Right kidney (tissue), 1 donor: ENCODE measurements around the gene DTHD1.

Source experiments
- DNase-seq: peaks from one replicate; pipeline ENCODE4 v3.0.0-alpha.2; 2016

Gene DTHD1

DNA sequence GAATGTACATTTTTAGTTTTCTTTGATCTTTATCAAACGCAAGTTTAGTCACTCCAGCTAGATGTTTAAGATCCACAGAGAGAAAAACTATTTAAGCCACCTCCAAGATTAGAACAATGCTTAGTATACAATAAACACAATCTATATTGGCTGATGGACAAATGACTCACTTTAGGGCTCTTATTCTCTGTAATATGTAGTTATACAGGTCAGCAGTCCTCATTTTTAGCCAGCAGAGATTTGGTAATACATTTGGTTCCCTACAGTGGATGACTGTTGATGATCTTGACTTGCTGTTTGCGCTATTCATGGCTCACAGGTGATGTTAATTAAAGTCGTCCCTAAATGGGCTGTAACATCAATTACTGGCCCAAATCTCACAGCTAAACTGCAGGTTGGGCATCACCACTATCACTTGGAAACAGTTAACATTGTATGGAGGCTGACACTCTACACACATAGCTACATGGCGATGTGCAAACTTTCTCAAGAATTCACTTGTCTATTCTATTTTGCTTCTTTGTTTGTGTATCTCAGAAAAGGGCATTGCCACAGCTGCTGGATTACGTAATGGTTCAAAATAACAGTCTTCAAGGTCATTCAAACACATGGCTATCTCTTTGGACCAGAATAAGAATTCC, 11.8 kb upstream of the DTHD1 start:
- DNase-seq, result no peak

DNA sequence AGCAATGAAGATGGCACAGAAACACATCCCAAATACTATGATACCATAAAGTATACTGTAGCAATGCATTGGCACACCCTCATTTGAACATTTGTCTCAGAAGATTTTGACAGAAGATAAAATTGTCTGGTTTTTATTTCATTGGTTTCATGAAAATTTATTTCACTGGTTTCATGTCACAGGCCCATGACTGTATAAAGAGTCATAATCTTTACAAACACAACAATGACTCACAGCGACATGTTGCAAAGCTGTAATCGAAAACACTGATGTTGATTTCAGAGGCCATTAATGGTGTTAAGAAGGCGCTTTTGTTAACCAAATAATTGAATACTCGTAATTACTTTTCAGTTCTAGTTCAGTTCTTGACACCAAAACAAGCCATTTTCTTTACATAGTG, 8.1 kb upstream of the DTHD1 start:
- no peak for DNase-seq

DNA sequence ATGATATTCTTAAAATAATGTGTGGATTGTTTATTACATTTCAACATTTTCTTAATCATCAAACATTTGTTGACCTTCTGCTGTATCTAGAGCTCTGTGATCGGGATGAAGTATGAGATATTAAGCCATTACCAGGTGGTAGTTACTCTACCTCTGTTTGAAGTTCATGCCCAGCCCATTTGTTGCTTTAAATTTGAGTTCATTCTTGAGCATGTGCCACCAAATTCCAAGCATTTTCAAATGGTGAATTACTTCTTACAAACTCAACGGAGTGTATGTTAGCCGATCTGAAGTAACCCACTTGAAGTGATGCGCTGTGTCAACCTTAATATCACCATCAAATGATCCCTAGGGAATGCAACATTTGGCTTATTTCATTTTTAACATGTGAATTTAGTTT, 7.3 kb upstream of the DTHD1 start:
- DNase-seq, result no peak

DNA sequence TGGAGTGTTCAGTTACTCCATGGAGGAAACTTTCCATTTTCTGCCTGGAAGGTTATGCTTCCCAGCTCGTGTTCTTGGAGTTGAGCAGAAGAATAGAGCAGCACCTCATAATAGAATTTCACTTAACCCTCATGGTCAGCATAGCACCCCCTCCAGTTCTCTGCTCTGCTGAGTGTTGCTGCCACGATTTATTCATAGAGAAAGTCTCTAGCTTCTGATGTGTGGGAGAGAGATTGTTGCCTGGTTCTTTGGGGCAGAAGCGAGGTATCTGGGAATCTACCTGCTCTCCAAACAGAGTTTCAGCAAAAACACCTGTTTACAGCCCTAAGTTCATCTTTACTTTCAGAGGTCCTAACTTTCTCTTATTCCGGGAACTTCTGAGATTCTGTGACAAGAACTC, 3.9 kb upstream of the DTHD1 start:
- no peak for DNase-seq

DNA sequence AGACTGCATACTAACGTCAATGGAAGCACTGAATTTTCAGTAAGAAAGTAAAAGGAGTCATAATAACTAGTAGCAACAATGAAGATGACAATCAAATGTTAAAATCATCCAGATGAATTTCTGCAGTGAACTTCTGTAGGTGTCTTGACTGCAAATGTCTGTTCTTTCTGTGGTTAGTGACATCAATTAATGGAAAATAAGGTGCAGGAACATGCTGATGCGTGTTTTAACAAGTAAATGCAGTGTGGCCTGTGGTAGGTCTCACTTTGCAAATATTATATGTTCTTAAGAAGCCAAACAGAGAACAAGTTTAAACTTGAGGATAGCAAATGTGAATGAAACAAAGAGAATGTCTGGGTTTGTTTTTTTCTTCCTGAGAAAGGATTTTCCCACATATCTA, 2.6 kb upstream of the DTHD1 start:
- no peak for DNase-seq

DNA sequence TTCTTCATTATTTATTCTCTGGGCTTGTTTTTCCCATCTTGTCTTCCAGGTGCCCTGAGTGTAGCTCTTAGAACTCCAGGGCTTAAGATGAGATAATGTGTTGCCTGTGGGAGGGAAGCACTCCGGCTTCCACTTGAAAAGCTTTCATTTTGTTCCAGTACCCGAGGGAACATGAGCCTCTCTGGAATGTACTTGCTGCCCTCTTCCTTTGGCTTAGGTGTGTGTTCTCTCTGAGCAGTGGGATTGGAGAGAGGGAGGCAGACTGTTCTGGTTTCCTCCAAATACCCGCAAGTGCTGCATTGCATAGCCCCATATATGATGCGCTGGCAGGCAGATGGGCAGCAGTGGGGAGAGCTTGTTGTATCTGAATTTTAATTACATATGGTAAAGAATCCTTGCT, 861 bp upstream of the DTHD1 start:
- peak; percentile 5 for DNase-seq

DNA sequence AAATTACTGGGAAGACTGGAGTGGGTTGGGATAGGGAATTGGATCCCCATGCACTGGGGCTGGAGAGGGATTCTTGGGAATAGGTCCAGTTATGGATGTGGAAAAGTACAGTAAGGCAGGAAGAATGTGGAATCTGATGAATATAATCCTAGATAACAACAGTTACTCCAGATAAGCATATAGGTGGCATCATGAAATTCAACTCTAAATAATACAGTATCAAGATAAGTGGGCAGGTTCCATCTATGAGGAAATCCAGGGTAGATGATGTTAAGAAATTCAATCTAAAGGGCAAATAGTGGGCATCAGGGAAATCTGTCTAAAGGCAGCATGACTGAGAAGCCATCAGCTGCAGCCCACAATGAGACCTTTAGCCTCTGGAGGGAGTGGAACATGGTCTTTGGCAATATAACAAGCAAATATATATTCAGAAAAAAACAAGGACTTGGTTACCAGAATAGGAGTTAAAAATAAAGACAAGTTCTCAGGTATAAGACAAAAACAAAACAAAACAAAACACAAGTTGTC, 1.2 kb downstream of the DTHD1 start:
- no peak for DNase-seq

DNA sequence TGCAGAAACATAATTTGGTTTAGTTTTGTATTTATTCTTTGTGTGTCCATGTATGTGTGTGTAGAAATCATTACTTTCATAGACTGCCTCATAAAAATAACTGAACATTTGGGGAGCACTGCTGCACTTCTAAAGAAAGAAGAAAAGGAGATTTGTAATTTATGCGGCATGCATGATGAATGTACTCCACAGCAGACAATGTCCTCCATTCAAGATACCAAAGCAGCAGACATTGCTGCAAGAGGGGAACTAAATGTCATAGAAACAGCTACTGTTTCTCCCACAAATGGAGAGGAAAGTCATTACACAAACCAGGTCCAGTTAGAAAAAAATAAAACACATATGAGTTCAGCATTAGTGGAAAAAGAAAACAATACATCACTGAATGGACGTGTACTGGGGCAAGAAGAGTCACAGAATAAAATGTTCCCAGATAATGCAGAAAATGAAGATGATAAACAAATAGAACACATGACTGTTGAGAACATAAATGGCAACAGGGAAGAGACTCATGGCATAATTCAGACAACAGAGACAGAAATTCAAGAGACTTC, 2.6 kb downstream of the DTHD1 start:
- no peak for DNase-seq

DNA sequence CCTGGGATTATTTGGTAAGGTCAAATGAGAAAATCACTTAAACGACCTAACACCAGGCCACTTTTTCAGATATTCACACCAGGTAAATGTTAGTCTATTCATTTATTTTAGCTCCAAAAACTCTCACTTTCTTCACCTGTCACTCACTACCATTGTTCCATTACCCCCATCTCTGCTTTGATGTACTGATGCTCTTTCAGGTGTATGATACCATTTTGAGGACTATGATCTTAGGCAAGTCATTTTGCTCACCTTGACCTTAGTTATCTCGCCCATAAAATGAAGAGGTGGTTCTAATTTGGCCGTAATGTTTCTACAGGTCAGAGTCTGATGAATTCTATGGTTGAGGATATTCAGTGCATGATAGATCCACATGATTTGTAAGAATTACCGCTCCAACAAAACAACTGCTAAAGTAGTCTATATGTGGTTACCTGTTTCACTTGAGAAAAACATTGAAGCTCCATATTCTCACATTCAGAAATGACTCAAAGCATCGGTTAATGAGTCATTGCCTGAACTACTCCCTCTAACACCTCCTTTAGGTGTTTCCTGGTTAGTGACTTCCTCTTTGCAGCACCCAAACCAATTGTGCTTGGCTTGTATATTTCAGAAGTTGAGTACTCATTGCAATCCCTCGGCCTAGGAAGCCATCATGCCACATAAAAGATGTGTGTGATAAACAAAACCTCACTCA, 4.5 kb downstream of the DTHD1 start:
- DNase-seq, result no peak

DNA sequence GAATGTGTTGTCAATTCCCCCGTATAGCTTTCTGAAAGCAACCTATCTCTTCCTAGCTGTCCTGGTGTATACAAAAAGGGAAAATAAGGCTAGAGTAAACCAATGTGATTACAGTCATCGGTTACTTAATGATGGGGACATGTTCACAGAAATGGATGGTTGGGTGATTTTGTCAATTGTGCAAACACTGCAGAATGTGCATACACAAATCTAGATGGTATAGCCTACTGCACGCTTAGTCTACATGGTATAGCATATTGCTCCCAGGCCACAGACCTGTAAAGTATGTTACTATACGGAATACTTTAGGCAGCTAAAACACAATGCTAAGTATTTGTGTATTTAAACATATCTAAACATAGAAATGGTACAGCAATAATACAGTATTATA, 5.1 kb downstream of the DTHD1 start:
- no peak for DNase-seq

DNA sequence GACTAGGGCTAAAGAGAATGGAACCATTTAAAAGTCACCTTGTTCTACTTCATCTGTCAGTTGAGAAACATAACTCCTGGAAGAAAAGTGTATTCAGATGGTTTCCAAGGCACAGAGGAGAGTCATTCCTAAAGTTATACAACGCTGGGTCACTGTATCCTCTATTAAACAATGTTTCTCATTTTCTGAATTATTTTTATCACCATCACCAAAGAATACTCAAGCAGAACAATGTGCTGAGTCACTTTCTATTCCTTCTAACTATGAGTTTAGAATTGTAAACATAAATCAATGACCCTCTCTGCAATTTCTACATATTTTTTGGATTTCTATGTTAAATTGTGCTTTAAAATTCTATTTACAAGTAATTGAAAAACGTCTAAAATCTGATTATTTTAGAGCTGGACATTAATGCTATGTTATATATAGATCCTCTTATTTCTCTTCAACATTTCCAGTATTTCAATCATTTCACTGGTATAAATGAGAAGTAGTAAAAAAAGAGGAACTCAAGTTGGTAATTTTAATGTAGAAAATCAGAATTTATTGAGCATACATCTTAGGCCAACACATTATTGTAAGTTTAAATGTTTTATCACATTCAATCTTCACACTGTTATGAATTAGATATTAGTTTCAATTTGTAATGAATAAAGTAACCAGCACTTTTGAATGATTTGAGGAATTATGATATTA, 7.5 kb downstream of the DTHD1 start:
- DNase-seq, result no peak

DNA sequence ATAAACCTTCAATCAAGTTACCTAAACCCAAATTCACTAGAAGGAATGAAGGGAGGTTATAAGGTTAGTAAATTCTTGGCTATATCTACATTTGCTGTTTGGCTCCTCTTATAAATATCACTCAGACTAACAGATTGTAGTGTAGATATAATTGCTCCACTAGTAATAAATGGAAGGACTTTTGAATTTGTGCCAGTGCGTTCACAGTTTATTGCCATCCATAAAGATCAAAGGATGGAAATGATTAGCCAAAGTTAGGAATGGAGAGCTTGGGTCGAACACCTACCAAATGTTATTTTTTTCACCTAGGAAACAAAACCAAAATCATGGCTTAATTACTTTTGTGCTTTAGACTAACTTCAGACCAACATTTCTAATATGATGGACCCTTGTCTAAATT, 9.2 kb downstream of the DTHD1 start:
- DNase-seq, result no peak

DNA sequence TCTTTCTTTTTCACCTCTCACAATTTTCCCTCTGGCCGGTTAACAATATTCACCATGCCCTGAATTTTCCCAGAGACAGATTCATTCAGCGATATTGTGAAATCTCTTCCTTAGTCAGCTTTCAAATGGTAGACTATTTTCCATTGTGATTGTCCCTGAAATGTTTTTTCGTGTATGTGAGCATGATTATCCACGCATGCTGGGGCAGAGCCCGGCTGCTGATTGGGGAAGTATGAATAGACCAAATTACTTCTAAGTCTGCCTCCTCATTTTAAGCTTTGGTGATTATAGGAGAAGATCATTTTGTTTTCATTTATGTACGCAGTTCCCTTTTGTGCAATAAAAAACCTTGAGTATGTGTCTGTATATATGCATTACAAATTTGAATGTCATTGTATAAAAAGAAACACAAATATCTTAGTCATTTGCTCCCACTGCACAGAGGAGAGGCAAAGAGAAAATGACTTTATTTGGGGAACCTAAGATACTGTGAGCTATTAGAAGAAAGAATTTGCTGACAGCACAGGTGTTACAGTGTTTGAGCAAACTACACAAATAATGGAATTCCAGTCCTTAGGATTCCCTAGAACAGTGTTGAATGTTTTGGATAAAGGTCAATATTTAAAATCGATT, 11.3 kb downstream of the DTHD1 start:
- peak; percentile 3 for DNase-seq

DNA sequence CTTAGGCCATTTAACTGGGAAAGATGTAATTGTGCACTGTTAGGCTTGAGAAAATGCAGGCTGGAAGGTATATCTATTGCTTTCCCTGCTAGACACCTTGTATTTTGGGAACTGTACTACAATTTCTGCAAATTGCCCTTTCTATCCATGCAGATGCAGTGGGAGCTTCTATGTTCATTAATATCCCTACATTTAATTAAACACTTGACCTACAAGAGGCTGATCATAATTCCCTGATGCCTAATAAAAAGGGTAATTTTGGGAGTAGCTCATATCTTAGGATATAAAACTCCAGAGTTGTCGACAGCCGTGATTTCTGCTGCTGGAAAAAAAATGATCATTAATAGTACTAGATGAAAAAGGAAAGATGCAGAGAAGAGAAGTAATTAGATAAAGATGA, 19.7 kb downstream of the DTHD1 start:
- no peak for DNase-seq

DNA sequence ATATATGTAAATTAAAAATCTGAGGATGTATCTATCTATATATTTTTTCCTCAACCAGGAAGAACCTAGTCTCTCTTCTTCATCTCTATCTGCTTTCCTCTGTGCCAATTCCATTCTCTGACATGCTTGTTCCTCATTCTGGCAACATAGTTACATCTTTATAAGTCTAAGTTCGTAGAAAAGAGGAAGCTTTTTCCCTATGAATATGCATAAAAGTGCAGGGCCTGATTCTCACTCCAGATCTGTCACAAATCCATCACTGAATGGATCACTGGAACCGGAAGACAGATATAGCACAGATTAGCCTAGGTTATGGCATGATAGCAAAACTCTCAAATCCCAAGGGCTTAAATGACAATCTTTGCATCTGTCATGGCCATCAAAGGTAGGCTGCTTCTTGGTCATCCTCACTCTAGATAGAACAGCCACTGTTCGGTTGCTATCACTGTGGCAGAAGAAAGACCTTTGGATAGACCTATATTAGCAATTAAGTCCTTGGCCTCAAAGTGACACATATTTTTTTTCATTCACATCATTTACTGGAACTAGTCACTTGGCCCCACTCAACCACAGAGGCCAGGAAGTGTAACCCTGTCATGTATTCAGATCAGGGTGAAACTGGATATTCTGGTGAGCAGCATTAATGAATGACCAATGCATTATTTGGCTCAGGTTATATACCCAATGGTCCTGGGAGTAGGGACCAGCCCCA, 22.2 kb downstream of the DTHD1 start:
- no peak for DNase-seq

DNA sequence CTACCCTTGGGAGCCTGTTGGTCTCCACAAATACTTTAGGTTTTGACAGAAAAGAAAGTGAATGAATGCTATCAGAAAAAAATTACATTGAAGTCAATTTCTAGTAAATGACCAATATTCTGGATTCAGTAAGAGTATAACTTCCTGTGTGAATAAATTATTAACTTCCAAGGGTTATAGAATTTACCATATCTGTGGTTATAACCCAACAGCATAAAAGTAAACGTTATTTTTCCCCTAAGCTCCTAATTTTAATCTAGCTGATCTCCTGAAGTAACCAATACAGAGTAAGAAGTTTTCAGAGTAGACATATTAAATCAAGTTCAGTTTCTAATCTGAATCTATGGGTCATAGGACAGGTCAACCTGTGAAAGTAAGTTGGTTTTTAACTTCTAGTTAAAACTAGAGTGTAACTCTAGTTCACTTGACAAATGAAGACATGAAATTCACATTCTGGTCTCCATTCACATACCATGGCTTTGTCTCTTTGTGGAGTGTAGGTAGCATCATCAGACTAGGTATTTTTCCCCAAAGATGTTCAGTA, 22.8 kb downstream of the DTHD1 start:
- DNase-seq, result no peak

DNA sequence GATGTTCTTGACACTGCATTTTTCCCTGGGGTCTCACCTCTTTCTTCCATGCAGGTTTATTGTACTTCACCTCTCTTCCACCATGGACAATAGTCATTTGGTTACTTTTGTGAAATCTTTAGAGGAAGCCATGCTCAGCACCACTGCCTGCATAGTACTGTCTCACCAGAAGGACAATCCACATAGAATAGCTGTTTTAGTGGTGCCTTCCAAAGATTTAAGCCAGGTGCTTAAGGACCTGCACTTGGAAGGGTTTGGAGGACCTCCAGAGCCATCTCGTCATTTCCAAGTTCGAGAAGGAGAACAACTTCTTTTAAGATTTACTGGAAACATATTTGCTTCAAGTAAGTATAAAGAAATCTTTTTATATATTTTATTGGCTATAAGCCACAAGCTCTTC, 26.7 kb downstream of the DTHD1 start:
- no peak for DNase-seq

DNA sequence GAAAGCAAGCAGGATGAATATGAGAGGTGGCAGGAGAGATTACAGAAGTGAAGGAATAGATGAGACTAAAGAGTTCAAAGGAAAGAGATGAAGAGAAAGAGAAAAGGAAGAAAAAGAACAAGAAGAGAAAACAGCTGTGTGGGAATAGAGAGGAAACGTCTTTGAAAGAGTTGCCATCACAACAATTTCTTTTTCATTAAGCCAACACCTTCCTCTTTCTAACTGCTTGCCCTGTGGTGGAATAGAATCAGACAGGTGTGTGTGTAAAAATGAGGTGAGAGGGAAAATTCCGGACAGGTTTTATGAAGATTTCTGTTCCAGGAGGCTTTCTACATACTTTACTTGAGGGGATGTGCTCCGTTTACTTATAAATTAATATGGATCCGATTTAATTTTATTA, 28.8 kb downstream of the DTHD1 start:
- DNase-seq, result no peak

DNA sequence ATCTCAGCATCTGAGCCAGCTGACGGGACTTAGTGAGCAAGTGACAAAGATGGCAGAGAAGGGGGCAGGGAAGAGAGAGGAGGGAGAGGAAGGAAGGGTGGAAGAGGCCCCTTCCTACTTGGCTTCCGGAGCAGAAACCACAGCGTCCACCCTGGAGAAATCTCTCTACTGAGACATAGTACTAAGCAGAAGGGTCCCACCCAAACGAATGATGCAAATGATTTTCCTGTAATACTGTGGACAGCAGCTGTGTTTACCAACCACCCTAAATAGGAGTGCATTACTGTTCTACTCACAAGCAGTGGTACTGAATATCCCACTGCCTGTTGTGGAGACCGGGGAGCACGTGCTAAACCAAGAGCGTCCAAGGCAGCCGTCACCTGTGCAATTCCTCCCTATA, 29.4 kb downstream of the DTHD1 start:
- DNase-seq, result no peak

DNA sequence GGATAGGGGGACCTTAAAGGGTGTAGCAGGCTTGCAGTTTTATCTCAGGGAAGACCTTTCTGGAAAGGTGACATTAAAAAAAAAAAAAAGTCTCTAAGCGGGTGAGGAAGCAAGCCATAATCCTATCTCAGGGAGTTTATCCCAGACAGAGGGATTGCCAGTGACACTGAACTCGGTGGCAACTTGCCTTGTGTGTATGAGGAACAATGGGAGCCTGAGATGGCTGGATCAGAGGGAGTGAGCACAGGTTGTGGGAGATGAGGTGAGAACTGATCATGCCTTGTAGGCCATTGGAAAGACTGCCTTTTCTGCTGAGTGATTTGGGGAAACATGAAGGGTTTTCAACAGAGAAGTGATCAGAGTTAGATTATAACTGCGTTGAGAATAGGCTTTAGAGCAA, 31.1 kb downstream of the DTHD1 start:
- no peak for DNase-seq

DNA sequence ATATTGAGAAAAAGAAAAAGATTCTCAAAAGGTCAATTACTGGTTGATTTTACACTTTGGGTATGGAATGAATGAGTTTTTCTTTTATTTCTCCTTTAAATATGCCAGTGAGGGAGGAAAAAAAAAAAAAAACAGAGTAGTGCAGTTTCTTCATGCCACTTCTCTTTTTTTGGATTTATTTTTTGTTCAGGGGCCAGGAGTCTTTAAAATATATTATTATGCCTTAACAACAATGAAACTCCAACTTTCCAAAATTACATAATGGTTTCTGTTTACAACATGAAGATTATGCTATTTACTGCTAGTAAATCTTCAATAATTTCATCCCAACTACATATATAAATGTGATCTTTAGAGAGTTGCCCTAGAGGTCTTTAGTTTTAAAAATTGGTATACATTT, 31.9 kb downstream of the DTHD1 start:
- DNase-seq, result no peak

DNA sequence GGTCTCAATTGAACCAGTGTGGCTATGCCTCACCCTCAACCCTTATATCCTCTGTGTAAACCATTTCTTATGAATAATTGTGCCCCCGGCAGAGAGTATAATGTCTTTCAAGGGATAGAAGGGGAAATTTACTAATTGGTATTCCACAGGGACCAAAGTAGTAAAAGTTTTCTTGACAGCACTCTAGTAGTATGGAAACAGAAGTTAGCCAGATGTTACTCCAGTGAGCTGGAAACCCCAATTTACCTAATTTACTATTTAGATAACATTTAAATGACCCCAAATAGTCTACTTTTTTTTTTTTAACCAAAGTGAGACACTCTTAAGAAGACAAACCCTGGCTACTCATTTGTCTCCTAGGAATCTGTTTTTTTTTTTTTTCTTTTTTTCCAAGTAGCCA, 32.3 kb downstream of the DTHD1 start:
- DNase-seq, result no peak
